Thyroid gland (tissue), 4 donors: ENCODE results near the gene FMNL3. TPM values are rescaled to one million over a fixed set of nuclear protein-coding genes. Genes with fewer than 3 reads are reported as not detected.
"Not testable (repeated sequence)": the region's sequence is repeated elsewhere in the genome, so short reads cannot be mapped to it uniquely, and the experiment has no call there.

Experiments used
- DNase-seq, 2 donors: peaks; one replicate each; pipeline ENCODE4 v3.0.0-alpha.2; 2019
- H3K27ac ChIP-seq, 3 donors: fragments of 200-600 bp; sonication (generic); 1 replicate in 2 of 3; 2 replicates in 1 of 3; pipeline ENCODE4 v1.5.1; 2016 to 2019; ENCODE audit warnings: mild to moderate bottlenecking in 1 of 3, moderate library complexity in 1 of 3
- H3K27me3 ChIP-seq: fragments of 200-600 bp; sonication (generic); one replicate; pipeline ENCODE4 v1.5.1; 2019
- H3K36me3 ChIP-seq, 2 donors: fragments of 200-600 bp; sonication (generic); one replicate each; pipeline ENCODE4 v1.5.1; 2016 to 2019
- H3K4me1 ChIP-seq, 2 donors: fragments of 200-600 bp; sonication (generic); one replicate each; pipeline ENCODE4 v1.5.1; 2017 to 2019
- H3K4me3 ChIP-seq, 3 donors: fragments of 200-600 bp; sonication (generic); replicated peaks in 1 of 3; 1 replicate in 2 of 3; 2 replicates in 1 of 3; pipeline ENCODE4 v1.5.1; 2016; ENCODE audit warnings: mild to moderate bottlenecking in 1 of 3
- H3K9me3 ChIP-seq: fragments of 200-600 bp; sonication (generic); one replicate; pipeline ENCODE4 v1.5.1; 2017
- POLR2A ChIP-seq, 2 donors: fragments of 450-650 bp; IDR thresholded peaks; one replicate each; pipeline ENCODE4 v1.6.1; 2017; ENCODE audit warnings: antibody characterized with exemption in 2 of 2, mild to moderate bottlenecking in 2 of 2, moderate library complexity in 1 of 2
- WGBS, 2 donors: methylation state at CpG; one replicate each; pipeline ENCODE4 v1.1.5; 2017; 5-methylcytosine and 5-hydroxymethylcytosine counted together
- intact Hi-C: fragments of 100-400 bp; cut with DNase I; formaldehyde crosslinking; loops from one replicate; pipeline ENCODE4 v1.15.1; 2023
- total RNA-seq, 4 donors: library from RNA; depleted of rRNA; stranded (reverse); fragments of >200 nt; gene quantifications; one replicate each; pipeline ENCODE4 v1.2.3, GENCODE V29; 2016
- TF ChIP-seq, protein P1 (sequence below), 6 experiments: fragments of 200-600 bp in 3 of 6; fragments of 450-650 bp in 3 of 6; sonication (generic) in 3 of 6; IDR thresholded peaks; one replicate each; pipeline ENCODE4 v1.5.1; 2016 to 2019; ENCODE audit warnings: antibody characterized with exemption in 6 of 6, mild to moderate bottlenecking in 2 of 6, inconsistent platforms in 1 of 6, moderate library complexity in 1 of 6

Gene FMNL3
- total RNA-seq, 4 donors from 2014 or later = 30.9 to 41.8 (median 35.1) TPM

DNA sequence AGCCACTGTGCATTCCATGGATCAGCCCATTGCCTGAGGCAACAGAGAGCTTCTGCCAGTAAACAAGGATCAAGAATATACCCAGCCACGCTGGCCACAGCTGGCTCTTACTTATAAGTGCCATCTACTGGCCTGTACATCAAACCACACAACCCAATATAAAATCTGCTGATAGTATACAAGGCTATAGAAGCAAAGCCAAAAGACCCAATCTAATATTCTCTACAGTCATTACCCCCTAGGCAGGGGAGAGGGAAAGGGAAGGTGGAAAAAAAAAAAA, 97.4 kb downstream of the FMNL3 start:
- 76 to 80% methylated on average over 1 of the region's 1 CpG for WGBS, 2 donors
- Histone ChIP-seq H3K9me3 (no peaks in the 10 kb centered on the region), H3K36me3 (no peaks in the 10 kb centered on the region), H3K27ac (no peak overlapping the region), H3K4me3 (no peak overlapping the region), H3K27me3 (no peaks in the 10 kb centered on the region), H3K4me1 (peaks cover 0 to 14% of the 10 kb centered on the region in 2 donors)
- no peak for TF ChIP-seq POLR2A (IDR thresholded peaks at IDR 0.05)
- intact Hi-C loops = no loop called here
- DNase-seq = no peak

DNA sequence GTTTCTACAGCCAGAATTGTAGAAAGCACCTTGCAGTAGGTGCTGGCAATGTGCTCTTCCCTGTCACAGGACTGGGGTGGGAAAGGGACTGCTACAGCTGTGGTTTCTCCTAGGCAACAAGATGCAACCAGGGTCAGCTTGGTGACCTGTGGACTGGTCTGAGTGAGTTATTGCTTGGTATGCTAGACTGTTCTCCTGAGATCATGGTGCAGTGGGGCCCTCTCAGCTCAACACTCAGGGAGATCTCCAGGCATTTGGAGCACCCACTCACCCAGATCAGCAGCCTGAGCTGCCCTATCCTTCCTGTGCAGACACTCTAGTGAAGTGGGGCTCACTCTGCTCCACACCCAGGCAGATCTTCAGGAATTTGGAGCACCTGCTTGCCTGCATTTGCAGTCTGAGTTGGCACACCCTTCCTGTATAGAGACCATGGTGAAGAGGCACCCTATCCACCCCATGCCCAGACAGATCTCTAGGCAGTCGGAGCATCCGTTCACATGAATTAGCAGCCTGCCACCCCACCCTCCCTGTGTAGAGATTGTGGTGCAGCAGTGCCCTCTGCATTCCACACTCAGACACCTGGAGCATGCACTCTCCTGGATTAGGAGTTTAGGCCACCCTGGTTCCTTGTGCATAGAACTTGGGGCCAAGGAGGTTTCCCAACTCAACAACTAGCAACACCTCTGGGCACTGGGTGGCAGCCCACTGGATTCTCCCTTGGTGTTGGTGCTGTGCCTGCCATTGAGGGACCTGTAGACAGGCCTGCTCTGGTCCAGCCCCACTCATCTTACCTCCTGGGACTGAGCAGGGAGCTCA, 97.9 kb downstream of the FMNL3 start:
- Histone ChIP-seq H3K9me3 (no peaks in the 10 kb centered on the region), H3K4me1 (peaks cover 0 to 14% of the 10 kb centered on the region in 2 donors), H3K27me3 (no peaks in the 10 kb centered on the region), H3K27ac (peak overlapping the region in 1 of 3 donors; percentile 31), H3K36me3 (no peaks in the 10 kb centered on the region), H3K4me3 (no peak overlapping the region)
- intact Hi-C loops = no loop called here
- 30 to 92% methylated on average over 2 of the region's 2 CpGs for WGBS, 2 donors
- DNase-seq = peak; percentile 45 to 62
- TF ChIP-seq, protein P1, sequence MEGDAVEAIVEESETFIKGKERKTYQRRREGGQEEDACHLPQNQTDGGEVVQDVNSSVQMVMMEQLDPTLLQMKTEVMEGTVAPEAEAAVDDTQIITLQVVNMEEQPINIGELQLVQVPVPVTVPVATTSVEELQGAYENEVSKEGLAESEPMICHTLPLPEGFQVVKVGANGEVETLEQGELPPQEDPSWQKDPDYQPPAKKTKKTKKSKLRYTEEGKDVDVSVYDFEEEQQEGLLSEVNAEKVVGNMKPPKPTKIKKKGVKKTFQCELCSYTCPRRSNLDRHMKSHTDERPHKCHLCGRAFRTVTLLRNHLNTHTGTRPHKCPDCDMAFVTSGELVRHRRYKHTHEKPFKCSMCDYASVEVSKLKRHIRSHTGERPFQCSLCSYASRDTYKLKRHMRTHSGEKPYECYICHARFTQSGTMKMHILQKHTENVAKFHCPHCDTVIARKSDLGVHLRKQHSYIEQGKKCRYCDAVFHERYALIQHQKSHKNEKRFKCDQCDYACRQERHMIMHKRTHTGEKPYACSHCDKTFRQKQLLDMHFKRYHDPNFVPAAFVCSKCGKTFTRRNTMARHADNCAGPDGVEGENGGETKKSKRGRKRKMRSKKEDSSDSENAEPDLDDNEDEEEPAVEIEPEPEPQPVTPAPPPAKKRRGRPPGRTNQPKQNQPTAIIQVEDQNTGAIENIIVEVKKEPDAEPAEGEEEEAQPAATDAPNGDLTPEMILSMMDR (IDR thresholded peaks at IDR 0.05) = no peak
- TF ChIP-seq POLR2A (IDR thresholded peaks at IDR 0.05) = no peak

DNA sequence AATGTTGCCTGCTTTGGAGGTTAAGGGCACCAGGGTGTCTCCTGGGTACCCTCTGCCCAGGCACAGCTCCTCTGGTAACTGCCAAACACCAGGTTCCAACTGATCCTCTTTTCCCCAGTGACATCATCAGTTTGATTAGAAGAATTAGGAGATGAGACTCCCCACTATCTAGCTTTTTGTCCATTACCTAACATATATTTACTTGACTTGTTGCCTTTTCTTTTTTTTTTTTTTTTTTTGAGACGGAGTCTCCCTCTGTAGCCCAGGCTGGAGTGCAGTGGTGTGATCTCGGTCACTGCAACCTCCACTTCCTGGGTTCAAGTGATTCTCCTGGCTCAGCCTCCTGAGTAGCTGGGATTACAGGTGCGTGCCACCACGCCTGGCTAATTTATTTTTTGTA, 101.7 kb downstream of the FMNL3 start, which contains the start of gene FAM186B:
TSS of gene FAM186B (minus strand) at position 101 of the 400 bp plus-strand sequence. CDS start 162 bp downstream, outside the sequence.
- DNase-seq = not testable (repeated sequence)

DNA sequence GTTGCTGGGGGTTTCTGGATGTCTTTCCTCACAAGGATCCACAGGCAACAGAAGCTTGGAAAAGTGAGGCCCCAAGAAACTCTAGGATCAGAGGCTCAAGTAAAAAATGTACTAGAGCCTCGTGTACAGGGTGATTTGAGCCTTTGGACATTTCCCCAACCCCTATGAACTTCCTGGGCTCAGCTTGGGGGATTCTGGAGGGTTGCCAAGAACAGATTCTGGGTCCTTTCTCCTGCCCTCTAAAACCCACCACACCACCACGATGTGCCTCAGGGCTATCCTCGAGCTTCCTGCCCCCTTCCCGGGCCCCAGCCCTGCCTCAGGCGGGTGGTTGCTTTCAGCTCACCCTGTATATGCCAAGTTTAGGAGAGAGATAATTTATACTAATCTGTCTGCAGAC, 102.3 kb downstream of the FMNL3 start:
- Histone ChIP-seq H3K36me3 (no peaks in the 10 kb centered on the region), H3K4me1 (peaks cover 0 to 14% of the 10 kb centered on the region in 2 donors), H3K27me3 (no peaks in the 10 kb centered on the region), H3K4me3 (no peak overlapping the region), H3K9me3 (no peaks in the 10 kb centered on the region), H3K27ac (no peak overlapping the region)
- no peak for TF ChIP-seq POLR2A (IDR thresholded peaks at IDR 0.05)
- TF ChIP-seq, protein P1 (IDR thresholded peaks at IDR 0.05) = no peak
- no peak for DNase-seq
- intact Hi-C loops = no loop called here
- 74 to 80% methylated on average over 5 of the region's 5 CpGs for WGBS, 2 donors

More for the DNA sequence above, 101.7 kb downstream of the FMNL3 start, which contains the start of gene FAM186B:
- intact Hi-C loops, H3K27ac ChIP-seq, H3K4me3 ChIP-seq, H3K27me3 ChIP-seq, H3K9me3 ChIP-seq, H3K36me3 ChIP-seq: not testable (repeated sequence)
- WGBS, 2 donors = 94 to 100% methylated on average over 4 of the region's 4 CpGs
- H3K4me1 ChIP-seq = peaks cover 0 to 14% of the 10 kb centered on the region in 2 donors

DNA sequence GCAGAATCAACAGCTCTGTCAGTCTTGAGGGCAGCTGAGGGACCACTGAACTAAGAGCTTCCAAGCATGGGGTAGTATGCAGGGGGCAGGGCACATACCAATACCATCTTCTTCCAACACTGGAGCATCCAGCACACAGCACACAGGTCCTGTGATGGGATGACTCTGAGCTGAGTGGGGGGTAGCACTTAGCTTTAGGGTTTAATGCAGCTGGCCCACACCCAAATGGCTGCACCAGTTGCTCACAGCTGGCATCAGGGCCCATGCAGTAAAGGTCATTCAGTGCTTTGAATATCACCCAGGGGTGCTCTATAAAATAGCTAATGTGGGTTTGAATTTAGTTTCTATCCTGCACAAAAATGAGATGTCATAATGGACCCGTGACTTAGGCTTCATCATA, 103.5 kb downstream of the FMNL3 start:
- 79 to 100% methylated on average over 1 of the region's 1 CpG for WGBS, 2 donors
- no peak overlapping the region for H3K27ac ChIP-seq
- no peaks in the 10 kb centered on the region for H3K27me3 ChIP-seq
- no peak for DNase-seq
- intact Hi-C loops = no loop called here
- no peaks in the 10 kb centered on the region for H3K36me3 ChIP-seq
- no peak overlapping the region for H3K4me3 ChIP-seq
- peaks cover 0 to 4% of the 10 kb centered on the region in 2 donors for H3K4me1 ChIP-seq
- TF ChIP-seq, protein P1 (IDR thresholded peaks at IDR 0.05) = no peak
- no peak for TF ChIP-seq POLR2A (IDR thresholded peaks at IDR 0.05)
- H3K9me3 ChIP-seq = no peaks in the 10 kb centered on the region

DNA sequence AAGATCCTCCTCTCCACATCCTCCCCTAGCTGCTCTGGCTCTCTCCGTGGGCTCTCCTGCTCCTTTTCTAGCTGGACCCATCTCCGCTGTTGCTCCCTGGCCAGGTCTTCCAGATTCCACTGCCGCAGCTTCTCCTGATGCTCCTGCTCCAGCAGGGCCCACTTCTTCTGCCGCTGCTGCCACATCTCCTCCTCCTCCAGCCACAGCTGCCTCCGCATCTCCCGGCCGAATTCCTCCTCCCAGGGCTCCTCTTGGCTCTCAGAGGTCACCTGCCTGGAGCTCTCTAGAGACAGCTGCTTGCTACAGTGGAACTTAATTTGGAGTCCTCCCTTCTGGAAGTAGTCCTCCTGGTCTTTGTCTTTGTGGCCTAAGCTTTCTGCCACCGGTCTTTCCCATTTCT, 107.2 kb downstream of the FMNL3 start:
- no peaks in the 10 kb centered on the region for H3K36me3 ChIP-seq
- 95 to 99% methylated on average over 8 of the region's 8 CpGs for WGBS, 2 donors
- no peaks in the 10 kb centered on the region for H3K27me3 ChIP-seq
- no peak for TF ChIP-seq POLR2A (IDR thresholded peaks at IDR 0.05)
- TF ChIP-seq, protein P1 (IDR thresholded peaks at IDR 0.05) = no peak
- intact Hi-C loops = no loop called here
- no peaks in the 10 kb centered on the region for H3K4me1 ChIP-seq
- H3K9me3 ChIP-seq = no peaks in the 10 kb centered on the region
- H3K27ac ChIP-seq = no peak overlapping the region
- no peak for DNase-seq
- H3K4me3 ChIP-seq = no peak overlapping the region
